Measurements from ENCODE around the gene PALD1.
"Not testable (repeated sequence)": the region's sequence is repeated elsewhere in the genome, so short reads cannot be mapped to it uniquely, and the experiment has no call there.

PALD1 gene

DNA sequence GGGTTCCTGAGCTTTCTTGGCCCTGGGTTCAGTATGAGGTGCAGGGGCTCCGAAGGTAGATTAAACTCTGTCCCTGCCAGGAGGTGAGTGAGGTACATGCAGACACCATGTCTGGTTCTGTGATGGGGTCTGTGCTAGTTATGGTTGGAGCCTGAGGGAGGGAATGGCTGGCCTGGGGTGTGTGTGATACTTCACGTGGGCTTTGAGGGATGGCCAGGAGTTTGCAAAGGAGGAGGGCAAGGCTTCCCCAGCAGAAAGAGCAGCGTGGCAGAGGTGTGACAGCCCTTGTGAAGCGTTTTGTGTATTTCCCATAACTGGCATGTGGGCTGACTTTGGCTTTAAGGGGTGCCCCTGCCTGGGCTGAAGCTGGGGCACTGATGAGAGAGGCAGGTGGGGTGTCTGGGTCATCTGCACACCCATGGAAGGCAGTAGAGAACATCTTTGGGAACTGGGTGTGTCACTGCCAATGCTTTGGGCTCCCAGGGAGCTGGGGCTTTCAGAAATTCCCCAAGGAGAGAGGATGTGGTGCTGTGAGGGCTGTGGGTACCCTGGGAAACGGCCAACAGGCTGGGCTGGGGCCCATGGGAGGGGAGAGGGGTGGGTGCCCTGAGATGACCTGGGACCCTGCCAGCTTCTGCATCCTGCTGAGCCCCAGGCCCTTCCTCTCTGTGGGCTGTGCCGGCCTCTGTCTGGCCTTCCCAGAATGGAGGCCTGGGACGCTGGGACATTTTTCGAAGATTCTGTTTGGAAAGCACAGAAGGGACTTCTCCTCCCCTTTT lies 4.6 kb downstream of the PALD1 start:
- DNase-seq = no peak

GRCh38 chr10:70483872-70484271 lies 5.3 kb downstream of the PALD1 start:
- DNase-seq = not testable (repeated sequence)

- DNase-seq = no peak
Measured at GRCh38 chr10:70487824-70488223, 9.3 kb downstream of the PALD1 start.

GRCh38 chr10:70490142-70490541 lies 11.6 kb downstream of the PALD1 start:
- no peak for DNase-seq

GRCh38 chr10:70491614-70492013 lies 13.0 kb downstream of the PALD1 start:
- DNase-seq = no peak

DNA sequence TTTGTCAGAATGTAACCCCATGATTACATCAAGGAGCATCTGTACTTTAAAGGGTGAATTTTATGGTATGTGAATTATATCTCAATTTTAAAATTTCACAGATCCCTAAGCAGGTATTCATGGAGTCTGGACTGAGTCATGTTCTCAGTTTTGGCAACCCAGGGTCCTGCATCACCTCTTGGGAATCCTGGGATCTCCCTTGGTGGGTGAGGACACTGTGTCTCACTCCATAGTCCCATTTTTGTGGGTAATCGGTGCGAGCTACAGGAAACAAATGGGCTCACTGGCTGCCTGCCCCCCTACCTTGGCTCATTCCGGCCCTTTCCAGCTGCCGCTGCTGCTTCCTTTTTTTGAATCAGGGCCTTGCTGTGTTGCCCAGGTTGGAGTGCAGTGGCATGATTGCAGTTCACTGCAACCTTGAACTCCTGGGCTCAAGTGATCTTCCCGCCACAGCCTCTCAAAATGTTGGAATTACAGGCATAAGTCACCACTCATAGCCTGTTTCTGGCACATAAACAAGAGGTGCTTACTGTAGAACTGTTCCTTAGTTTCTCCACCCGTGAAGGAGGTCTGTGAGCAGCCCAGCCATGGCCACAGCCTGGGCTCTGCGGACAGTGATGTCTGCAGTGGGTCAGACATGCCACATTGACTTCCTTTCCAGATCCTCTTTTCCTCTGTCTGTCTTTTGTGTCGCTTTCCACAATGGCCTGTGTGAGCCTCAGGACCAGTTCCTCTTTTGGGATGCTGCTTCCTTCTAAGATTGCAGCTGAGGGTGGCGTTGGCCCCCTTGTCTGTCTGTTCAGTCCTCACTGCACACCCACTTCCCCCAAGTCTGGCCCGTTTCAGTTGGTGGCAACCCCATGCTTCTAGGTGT lies 14.5 kb downstream of the PALD1 start:
- peak; percentile 22 for DNase-seq

DNA sequence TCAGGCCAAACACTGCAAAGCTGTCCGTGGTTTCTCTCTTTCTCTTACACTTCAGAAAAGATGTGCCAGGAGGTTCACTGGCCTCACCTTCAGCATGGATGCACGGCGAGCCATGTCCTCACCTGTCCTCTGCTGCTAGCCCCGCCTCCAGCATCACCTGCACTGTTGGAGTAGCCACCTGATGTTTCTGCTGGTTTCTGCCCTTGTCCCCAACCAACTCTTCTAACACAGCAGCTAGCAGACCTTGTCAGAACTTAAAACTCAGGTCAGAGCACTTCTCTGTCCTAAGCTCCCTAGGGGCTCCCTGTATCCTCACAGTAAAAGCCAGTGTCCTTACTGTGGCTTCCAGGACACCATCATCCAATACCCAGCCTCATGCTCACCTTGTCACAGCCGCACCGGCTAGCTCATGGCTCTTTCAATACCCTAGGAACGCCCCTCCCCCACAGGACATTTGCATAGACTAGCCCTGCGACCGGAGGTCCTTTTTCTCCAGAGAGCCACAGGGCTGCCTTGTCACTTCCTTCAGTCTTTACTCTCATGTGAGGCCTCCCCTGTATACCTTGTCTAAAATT lies 15.2 kb downstream of the PALD1 start:
- DNase-seq = no peak

DNA sequence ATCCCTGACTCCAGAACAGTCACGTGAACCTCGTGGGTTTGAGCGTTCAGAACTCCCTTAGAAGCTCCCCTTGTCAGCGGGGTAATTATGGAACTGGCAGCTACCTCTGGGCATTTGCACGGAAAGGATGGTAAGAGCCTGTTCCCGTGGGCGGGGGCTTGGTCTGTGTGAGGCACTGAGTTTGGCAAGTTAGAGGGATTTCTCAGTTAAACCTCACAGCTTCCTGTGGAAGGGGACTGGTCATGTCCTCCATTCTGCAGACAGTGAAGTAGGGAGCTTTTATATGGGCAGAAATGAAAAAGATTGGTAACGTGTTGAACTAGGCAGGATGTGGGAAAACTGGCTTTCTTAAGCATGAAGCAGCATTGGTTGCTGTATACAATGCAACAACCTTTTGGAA lies 16.0 kb downstream of the PALD1 start:
- DNase-seq = no peak

DNA sequence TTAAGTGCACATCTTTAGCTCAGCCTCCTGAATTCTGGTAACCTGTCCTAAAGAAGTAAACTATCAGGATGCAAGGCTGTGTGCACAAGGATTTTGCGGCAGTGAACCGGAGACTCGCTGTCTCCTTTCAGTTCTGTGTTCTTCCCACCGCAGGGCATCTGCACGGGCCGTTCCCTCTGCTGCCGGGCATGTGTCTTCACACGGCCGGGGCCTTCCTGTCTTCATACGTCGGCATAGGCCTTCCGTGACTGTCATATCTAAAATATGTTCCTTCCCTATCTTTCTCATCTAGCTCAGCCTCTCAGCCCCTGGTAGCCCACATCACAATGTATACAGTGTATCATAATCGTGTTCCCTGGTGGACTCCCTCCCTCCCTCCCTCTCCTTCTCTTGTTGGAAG lies 16.4 kb downstream of the PALD1 start:
- no peak for DNase-seq

- no peak for DNase-seq
Measured at GRCh38 chr10:70495691-70496261, 17.2 kb downstream of the PALD1 start.

DNA sequence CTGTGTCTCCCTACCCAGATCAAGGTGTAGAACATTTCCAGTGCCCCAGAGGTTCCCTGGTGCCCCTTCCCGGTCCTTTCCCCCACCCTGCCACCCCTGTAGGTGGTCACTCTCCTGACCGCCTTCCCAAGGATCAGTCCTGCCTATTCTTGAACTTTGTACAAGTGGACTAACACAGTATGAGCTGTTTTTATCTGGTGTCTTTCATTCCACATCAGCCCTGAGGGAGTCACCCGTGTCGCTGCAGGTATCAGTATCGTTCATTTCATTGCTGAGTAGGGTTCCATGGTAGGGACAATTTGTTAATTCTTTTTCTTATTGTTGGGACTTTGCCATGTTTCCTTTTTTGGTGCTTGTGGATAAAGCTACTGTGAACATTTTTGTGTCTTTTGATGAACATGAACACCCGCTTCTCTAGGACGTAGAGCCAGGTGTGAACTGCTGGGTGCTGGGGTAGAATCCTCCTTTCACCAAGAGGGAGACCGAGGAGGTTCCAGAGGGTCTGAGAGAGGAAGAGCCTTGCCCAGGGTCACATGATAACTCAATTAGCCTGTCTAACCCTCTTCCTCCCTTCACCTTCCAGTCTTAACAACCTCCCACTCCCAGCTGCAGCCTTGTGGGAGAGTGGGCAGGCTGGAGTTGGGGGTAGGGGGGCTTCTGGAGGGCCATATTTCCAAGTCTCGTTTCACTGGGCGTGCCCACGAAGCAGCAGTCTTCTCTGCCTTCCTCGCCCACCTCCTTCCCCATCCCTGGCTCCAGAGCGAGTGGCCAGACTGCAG lies 18.0 kb downstream of the PALD1 start:
- DNase-seq = no peak

- DNase-seq = no peak
Measured at GRCh38 chr10:70497120-70497545, 18.6 kb downstream of the PALD1 start.

DNA sequence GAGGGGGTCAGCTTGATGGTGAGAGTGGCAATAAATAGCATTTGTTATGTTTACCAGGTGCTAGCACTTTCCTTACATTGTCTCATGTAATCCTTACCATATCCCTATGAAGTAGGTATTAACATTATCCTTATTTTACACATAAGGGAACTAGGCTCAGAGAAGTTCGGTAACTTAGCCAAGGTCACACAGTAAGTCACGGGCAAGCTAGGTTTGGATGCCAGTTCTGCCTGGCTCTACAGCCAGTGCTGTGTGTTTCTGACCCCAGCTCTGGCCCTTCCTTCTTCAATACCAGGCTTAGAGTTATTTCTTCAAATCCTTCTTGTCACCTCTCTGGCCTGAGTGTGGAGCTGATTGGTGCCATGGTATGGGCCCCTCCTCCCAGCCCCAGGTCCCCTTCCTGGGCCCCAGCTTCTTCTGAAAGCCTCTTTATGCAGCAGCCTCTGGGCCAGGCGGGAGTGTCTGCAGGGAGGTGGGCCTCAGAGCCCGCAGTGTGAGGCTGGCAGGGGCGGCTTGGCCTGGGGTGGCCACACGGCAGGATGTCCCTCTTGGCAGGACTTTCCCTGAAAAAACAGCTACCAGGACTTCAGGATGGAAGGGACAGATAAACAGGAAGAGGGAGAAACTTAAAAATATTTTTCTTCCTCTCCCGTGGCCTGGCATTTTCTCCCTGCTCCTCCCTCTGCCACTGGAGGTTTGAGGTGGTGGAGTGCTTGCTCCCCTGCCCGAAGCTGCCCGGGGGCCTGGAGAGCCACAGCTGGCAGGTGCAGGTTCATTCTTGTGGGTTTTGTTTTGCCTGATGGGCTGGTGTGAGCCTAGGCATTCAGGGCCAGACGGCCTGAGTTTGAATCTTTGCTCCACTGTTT lies 20.6 kb downstream of the PALD1 start:
- no peak for DNase-seq

GRCh38 chr10:70499836-70500167 lies 21.2 kb downstream of the PALD1 start:
- no peak for DNase-seq

- no peak for DNase-seq
Measured at GRCh38 chr10:70500368-70500767, 21.8 kb downstream of the PALD1 start.

DNA sequence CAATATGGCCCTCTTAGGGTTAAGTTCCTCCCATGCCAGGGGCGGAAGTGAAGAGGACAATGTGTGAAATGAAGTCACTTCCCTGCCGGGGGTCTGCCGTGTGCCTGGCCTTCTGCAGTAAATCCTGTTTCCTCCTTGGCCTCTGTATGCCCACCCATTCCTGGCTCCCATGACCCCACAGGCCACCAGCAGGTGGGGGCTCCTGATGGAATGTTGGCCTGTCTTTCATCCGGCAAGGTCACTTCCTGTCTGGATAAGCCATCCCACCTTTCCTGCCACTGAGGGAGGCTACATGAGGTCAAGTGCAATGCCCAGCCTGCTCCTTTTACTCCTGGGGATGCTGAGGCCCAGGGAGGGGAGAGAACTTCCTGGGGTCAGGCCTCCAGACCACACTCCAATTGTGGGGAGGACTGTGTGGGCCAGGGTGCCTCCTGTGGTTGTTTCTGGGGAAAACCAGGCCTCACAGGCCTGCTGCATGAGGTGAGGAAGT lies 22.3 kb downstream of the PALD1 start:
- no peak for DNase-seq

DNA sequence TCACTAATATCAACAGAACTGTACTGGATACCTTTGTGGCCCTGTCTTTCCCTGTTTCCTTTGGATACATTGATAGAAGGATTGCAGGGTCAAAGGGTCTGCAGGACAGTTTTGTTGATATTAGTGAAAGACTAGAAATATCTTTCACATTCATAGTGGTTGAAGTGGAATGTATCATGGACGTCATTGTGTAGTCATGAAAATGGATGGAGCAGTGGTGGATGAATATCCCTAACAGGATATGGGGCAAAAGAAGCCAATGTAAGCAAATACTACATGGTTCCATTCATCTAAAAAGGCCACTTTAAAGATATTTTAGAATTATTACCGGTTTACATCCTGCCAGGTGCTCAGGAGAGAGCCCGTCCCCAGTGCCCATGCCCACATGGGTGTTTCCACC lies 23.8 kb downstream of the PALD1 start:
- DNase-seq = no peak

- no peak for DNase-seq
Measured at GRCh38 chr10:70503776-70504175, 25.2 kb downstream of the PALD1 start.

GRCh38 chr10:70504521-70505358 lies 26.2 kb downstream of the PALD1 start:
- no peak for DNase-seq

GRCh38 chr10:70505908-70506307 lies 27.3 kb downstream of the PALD1 start:
- DNase-seq = no peak
